ENCODE measurements around the gene SEPTIN12.

The SEPTIN12 gene

DNA sequence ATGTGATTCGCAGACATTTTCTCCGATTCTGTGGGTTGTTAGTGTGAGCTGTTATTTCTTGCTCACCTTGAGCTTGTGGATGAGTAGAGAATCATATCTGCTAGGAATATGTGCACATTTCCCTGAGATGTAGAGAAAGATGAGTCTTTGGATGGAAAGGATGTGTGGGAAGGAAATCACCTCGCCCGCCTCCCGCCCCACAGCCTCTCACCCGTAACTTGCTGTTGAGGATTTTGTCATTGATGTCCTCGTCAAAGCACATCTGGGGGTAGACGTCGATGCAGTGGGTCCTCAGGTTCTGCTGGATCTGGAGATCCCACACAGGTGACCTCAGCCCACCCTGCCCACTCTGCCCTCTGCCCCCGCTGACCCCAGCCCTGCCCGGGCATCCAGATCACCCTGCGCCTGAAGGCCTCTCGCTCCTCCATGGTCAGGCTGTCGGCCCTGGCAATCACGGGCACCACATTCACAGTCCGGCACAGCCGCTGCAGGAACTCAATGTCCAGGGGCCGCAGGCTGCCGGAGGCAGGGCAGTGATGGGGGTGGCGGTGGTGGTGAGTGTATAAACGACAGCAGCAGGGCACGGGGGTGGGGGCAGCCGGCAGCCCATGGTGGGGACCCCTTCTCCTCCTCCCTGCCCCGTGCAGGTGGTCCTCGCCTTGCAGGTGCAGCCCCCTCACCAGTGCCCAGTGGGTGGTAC, 4.7 kb downstream of the SEPTIN12 start:
- TF ChIP-seq GATA2 (IDR thresholded peaks at IDR 0.05; ENCODE audit: low read depth, low read length) (no peak), GATA3 (IDR thresholded peaks at IDR 0.05; ENCODE audit: low read depth, low read length) (no peak)

GRCh38 chr16:4780235-4780634, 7.9 kb downstream of the SEPTIN12 start:
- TF ChIP-seq GATA3 (IDR thresholded peaks at IDR 0.05; ENCODE audit: low read depth, low read length) (no peak), GATA2 (IDR thresholded peaks at IDR 0.05; ENCODE audit: low read depth, low read length) (no peak)

DNA sequence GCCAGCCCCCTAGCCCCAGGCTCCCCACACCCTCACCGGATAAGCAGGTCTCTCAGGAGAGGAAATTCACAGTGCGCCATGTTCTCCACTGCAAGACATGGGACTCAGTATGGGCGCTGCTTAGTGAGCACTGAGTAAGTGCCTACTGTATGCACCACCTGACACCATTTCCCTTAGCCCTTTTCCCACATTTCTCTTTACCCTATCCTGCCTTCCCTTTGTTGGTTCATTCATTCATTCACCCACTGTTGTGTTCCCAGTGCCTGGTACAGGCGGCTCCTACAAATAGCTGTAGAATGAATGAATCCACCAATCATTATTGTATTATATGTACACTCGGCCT, 10.1 kb downstream of the SEPTIN12 start:
- TF ChIP-seq GATA2 (IDR thresholded peaks at IDR 0.05; ENCODE audit: low read depth, low read length) (no peak), GATA3 (IDR thresholded peaks at IDR 0.05; ENCODE audit: low read depth, low read length) (no peak)

GRCh38 chr16:4777339-4778049, 10.7 kb downstream of the SEPTIN12 start:
- TF ChIP-seq GATA2 (IDR thresholded peaks at IDR 0.05; ENCODE audit: low read depth, low read length) (no peak), GATA3 (IDR thresholded peaks at IDR 0.05; ENCODE audit: low read depth, low read length) (no peak)

GRCh38 chr16:4776141-4776705, 11.9 kb downstream of the SEPTIN12 start:
- TF ChIP-seq GATA2 (IDR thresholded peaks at IDR 0.05; ENCODE audit: low read depth, low read length): no peak
- no peak for TF ChIP-seq GATA3 (IDR thresholded peaks at IDR 0.05; ENCODE audit: low read depth, low read length)

DNA sequence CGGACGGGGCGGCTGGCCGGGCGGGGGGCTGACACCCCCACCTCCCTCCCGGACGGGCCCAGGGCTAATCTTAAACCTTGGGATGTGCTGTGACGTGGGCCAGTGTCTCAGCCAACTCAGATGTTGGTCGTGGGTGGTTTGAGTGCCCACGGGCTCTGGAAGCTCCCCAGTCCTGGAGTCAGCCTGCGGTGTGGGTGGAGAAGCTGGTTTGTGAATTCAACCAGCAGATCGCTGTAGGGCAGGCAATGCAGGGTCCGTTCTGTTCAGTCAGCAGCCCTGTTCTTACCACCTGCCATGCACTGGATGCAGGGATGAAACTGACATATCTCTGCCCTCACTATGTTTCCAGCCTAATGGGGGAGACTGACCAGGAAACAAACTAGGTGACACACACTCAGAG, 13.1 kb downstream of the SEPTIN12 start:
- TF ChIP-seq GATA3 (IDR thresholded peaks at IDR 0.05; ENCODE audit: low read depth, low read length) (no peak), GATA2 (IDR thresholded peaks at IDR 0.05; ENCODE audit: low read depth, low read length) (no peak)

DNA sequence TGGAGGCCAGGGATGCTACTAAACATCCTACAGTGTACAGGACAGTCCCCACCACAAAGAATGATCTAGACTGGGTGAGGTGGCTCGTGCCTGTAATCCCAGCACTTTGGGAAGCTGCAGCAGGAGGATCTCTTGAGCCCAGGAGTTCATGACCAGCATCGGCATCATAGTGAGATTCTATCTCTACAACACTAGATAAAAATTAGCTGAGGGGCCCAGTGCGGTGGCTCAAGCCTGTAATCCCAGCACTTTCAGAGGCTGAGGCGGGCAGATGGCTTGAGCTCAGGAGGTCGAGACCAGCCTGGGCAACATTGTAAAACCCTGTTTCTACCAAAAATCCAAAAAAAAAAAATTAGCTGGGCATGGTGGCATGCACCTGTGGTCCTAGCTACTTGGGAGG, 15.8 kb downstream of the SEPTIN12 start:
- no peak for TF ChIP-seq GATA2 (IDR thresholded peaks at IDR 0.05; ENCODE audit: low read depth, low read length)

- TF ChIP-seq GATA2 (IDR thresholded peaks at IDR 0.05; ENCODE audit: low read depth, low read length) (peak; percentile 85), GATA3 (IDR thresholded peaks at IDR 0.05; ENCODE audit: low read depth, low read length) (no peak)
Measured at GRCh38 chr16:4771646-4772045, 16.5 kb downstream of the SEPTIN12 start.

DNA sequence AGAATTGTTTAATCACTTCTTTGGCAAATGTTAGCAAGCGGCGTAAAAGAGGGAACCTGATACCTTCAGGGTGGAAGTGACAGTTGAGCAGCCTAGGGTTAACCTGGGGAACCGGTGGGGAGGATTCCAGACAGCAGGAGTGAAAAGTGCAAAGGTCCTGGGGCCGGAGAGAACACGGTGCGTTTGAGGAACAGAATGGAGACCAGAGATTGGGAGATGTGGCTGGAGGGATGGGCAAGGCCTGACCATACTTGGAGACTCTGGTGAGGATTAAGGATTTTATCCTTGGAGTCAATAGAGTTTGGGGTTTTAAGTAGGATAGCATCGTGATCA, 18.9 kb downstream of the SEPTIN12 start:
- TF ChIP-seq GATA2 (IDR thresholded peaks at IDR 0.05; ENCODE audit: low read depth, low read length) (no peak), GATA3 (IDR thresholded peaks at IDR 0.05; ENCODE audit: low read depth, low read length) (no peak)

DNA sequence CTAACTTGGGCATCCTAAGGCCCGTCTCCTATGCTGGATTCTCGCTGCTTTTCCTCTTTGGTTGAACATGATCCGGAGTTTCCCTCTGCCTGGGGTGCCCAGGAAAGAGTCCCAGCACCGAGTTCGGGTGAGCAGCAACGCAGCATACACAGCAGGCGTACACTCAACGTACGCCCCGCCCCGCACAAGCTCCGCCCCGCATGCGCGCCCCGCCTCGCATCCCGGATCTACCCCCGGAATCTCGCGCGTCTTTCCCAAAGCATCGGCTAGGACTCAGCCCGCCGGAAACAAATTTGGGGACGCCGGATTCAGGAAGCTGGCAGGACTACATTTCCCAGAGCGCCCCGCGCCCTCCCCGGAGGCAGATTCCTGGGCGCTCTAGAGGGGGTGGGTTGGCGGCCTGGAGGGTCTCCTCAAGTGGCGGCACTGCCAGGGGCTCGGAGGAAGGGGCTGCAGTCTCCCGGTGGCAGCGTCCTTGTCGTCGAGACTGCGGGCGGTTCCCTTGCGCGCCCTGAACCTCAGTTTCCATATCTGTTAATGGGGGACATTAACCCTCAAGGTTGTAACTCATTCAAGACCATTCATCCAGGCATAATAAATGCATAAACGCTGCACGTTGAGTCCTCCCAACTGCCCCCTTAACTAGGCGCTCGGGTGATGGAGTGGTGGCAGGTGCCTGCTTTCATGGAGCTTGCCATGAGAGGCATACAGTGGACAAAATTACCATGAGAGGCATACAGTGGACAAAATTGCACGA, 19.4 kb downstream of the SEPTIN12 start:
- TF ChIP-seq GATA2 (IDR thresholded peaks at IDR 0.05; ENCODE audit: low read depth, low read length): no peak
- no peak for TF ChIP-seq GATA3 (IDR thresholded peaks at IDR 0.05; ENCODE audit: low read depth, low read length)

DNA sequence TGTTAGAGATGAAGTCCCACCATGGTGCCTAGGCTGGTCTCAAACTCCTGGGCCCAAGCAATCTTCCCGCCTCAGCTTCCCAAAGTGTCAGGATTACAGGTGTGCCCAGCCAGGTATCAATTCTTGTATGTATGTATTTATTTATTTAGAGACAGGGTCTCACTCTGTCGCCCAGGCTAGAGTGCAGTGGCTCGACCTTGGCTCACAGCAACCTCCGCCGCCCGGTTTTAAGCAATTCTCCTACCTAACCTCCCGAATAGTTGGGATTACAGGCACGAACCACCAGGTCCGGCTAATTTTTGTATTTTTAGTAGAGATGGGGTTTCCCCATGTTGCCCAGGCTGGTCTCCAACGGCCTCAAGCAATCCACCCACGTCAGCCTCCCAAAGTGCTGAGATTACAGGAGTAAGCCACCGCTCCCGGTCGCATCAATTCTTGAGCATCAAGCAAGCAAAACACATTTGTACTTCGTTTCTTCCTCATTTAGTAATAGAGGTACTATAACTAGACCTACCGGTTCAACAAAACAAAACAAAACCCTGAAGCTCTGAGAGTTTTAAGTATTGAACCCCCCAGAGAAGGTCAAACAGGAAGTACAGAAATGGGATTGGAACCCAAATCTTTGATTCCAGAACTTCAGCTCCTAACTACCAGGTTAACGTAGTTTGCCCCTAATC, 20.1 kb downstream of the SEPTIN12 start:
- TF ChIP-seq GATA2 (IDR thresholded peaks at IDR 0.05; ENCODE audit: low read depth, low read length): no peak
- TF ChIP-seq GATA3 (IDR thresholded peaks at IDR 0.05; ENCODE audit: low read depth, low read length): no peak

DNA sequence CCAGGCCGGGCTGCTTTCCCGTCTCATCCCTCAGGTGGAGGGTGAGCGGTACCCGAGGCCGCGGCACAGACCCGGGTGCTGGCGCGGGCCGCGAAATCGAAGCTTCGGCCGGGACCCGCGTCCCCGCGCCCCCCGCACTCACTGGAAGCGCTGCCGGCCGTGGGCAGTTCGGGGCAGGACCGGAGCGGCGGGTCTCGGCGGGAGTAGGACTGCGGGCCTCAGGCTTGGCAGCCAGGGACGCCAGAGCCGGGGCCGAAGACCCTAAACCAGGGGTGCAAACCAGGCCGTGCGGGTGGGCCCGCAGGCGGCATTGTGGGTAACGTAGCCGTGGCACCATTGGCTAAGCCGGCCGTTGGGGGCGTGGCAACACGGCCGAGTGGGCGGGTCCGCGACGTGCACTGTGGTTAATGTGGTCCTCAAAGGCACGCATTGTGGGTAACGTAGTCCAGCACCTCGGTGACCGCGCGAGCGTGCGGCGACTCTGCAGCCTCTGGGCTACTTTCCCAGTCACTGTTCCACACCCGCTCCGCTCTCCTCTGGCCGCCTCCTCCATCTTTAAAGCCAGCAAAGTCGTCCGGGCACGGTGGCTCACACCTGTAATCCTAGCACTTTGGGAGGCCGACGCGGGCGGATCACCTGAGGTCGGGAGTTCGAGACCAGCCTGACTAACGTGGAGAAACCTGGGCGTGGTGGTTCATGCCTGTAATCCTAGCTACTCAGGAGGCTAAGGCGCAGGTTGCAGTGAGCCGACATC, 21.1 kb downstream of the SEPTIN12 start, which contains the start of gene ZNF500:
Gene ZNF500, minus strand, starts transcription at position 288 of the 754 bp plus-strand sequence. CDS start 1,184 bp downstream, outside the sequence.
- TF ChIP-seq GATA3 (IDR thresholded peaks at IDR 0.05; ENCODE audit: low read depth, low read length): no peak
- TF ChIP-seq GATA2 (IDR thresholded peaks at IDR 0.05; ENCODE audit: low read depth, low read length): no peak
